H1 (cell line): ENCODE measurements around the gene GPR39.

Experiments
- EGR1 ChIP-seq: IDR thresholded peaks from 2 replicates; pipeline ENCODE4 v1.6.1; 2011; ENCODE audit warnings: low read depth, low read length, borderline replicate concordance
- EZH2 ChIP-seq: fragments of 200-600 bp; sonication (generic); IDR thresholded peaks from 2 replicates; pipeline ENCODE4 v1.7.1; 2012; ENCODE audit warnings: low read depth, mild to moderate bottlenecking, moderate library complexity, low read length, inconsistent platforms; ENCODE audit not compliant: severe bottlenecking
- GABPA ChIP-seq: IDR thresholded peaks from 2 replicates; pipeline ENCODE4 v1.6.1; 2011; ENCODE audit warnings: mild to moderate bottlenecking, low read length, moderate library complexity, borderline replicate concordance; ENCODE audit not compliant: insufficient read depth
- POLR2A ChIP-seq, 2 experiments: IDR thresholded peaks; 1 replicate in 1 of 2; 2 replicates in 1 of 2; pipeline ENCODE4 v1.6.1; 2011; ENCODE audit warnings: low read depth in 2 of 2, low read length in 2 of 2, mild to moderate bottlenecking in 2 of 2; ENCODE audit errors: control extremely low read depth in 1 of 2
- TF ChIP-seq, protein P1 (sequence below), 3 experiments: IDR thresholded peaks; 1 replicate in 2 of 3; 2 replicates in 1 of 3; pipeline versions ENCODE4 v1.5.1 to v1.6.1; 2011; ENCODE audit warnings: low read length in 3 of 3, mild to moderate bottlenecking in 3 of 3, inconsistent platforms in 2 of 3, low read depth in 1 of 3, moderate library complexity in 1 of 3; ENCODE audit not compliant: insufficient read depth in 1 of 3; ENCODE audit errors: control extremely low read depth in 1 of 3
- TF ChIP-seq, protein P2 (sequence below): IDR thresholded peaks from 2 replicates; pipeline ENCODE4 v1.6.1; 2012; ENCODE audit warnings: inconsistent platforms

DNA sequence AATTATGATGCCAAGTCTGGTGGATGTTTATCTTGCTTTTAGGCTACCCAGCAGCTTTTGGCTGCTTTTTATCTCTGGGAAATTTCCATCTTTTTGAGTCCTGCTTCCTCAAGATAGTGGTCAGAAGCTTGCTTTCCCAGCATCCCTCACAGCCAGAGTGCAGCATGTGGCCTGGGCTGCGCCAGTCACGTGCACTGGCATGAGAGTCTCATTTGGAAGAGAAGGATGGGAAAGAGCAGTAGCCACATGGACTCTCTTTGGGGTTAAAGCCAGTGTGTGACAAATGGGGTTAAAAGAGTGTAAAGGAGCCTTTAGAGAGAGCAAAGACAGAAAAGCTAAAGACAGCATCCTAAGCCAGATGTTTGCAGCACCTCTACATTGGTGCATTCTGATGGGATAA is 12.7 kb downstream of the GPR39 start:
- TF ChIP-seq, protein P1, sequence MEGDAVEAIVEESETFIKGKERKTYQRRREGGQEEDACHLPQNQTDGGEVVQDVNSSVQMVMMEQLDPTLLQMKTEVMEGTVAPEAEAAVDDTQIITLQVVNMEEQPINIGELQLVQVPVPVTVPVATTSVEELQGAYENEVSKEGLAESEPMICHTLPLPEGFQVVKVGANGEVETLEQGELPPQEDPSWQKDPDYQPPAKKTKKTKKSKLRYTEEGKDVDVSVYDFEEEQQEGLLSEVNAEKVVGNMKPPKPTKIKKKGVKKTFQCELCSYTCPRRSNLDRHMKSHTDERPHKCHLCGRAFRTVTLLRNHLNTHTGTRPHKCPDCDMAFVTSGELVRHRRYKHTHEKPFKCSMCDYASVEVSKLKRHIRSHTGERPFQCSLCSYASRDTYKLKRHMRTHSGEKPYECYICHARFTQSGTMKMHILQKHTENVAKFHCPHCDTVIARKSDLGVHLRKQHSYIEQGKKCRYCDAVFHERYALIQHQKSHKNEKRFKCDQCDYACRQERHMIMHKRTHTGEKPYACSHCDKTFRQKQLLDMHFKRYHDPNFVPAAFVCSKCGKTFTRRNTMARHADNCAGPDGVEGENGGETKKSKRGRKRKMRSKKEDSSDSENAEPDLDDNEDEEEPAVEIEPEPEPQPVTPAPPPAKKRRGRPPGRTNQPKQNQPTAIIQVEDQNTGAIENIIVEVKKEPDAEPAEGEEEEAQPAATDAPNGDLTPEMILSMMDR (IDR thresholded peaks at IDR 0.05; ENCODE audit: control extremely low read depth in 1 of 3, insufficient read depth in 1 of 3, low read depth in 1 of 3, low read length in 3 of 3): no peak
- TF ChIP-seq POLR2A (IDR thresholded peaks at IDR 0.05; ENCODE audit: control extremely low read depth in 1 of 2, low read depth in 2 of 2, low read length in 2 of 2): no peak
- TF ChIP-seq, protein P2, sequence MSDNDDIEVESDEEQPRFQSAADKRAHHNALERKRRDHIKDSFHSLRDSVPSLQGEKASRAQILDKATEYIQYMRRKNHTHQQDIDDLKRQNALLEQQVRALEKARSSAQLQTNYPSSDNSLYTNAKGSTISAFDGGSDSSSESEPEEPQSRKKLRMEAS: no peak
- TF ChIP-seq EGR1: no peak
- no peak for TF ChIP-seq GABPA
- no peak for TF ChIP-seq EZH2
